ENCODE measurements around the gene GTF2B.

The GTF2B gene

DNA sequence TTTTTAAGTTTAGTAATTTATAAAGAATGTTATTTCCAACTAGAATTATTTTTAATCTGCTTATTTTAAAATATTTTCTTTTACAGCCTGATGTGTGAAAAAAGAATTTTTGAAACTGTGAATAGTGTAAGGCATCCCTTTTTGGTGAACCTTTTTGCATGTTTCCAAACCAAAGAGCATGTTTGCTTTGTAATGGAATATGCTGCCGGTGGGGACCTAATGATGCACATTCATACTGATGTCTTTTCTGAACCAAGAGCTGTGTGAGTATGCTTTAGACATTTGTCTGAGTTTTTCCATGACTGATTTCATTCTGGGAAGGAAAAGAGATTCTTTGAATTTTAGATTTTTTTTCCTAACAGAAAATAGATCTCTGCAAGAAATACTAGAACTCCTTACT lies 77.9 kb downstream of the GTF2B start:
- TF ChIP-seq, protein P1, sequence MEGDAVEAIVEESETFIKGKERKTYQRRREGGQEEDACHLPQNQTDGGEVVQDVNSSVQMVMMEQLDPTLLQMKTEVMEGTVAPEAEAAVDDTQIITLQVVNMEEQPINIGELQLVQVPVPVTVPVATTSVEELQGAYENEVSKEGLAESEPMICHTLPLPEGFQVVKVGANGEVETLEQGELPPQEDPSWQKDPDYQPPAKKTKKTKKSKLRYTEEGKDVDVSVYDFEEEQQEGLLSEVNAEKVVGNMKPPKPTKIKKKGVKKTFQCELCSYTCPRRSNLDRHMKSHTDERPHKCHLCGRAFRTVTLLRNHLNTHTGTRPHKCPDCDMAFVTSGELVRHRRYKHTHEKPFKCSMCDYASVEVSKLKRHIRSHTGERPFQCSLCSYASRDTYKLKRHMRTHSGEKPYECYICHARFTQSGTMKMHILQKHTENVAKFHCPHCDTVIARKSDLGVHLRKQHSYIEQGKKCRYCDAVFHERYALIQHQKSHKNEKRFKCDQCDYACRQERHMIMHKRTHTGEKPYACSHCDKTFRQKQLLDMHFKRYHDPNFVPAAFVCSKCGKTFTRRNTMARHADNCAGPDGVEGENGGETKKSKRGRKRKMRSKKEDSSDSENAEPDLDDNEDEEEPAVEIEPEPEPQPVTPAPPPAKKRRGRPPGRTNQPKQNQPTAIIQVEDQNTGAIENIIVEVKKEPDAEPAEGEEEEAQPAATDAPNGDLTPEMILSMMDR (IDR thresholded peaks at IDR 0.05; ENCODE audit: insufficient read depth, low read length, poor library complexity, severe bottlenecking): no peak
- no peak for TF ChIP-seq EZH2phosphoT487 (conservative IDR thresholded peaks at IDR 0.05; ENCODE audit: low read length)
- no peak overlapping the region for H3K4me3 ChIP-seq (ENCODE audit: insufficient read depth, low read length, poor library complexity, severe bottlenecking)
- peaks cover 16% of the 10 kb centered on the region; the same call in 1 of the 2 replicates for H3K36me3 ChIP-seq (ENCODE audit: low read length)
- no peak overlapping the region for H3K27ac ChIP-seq (ENCODE audit: low read depth, low read length)
- no peaks in the 10 kb centered on the region for H3K27me3 ChIP-seq (ENCODE audit: low read length)
- H3K79me2 ChIP-seq (ENCODE audit: insufficient read depth, low read length): no peaks in the 10 kb centered on the region
- H3K4me2 ChIP-seq (ENCODE audit: low read depth, low read length, poor library complexity, severe bottlenecking): no peak overlapping the region
- no peaks in the 10 kb centered on the region for H3K9me2 ChIP-seq (replicated peaks; ENCODE audit: insufficient read depth, low read length)
- H3K9me3 ChIP-seq (ENCODE audit: insufficient read depth, low read length): no peaks in the 10 kb centered on the region
- H3K9ac ChIP-seq (ENCODE audit: low read length): no peak overlapping the region
- no peak overlapping the region for H2AFZ ChIP-seq (ENCODE audit: low read depth, low read length, severe bottlenecking)
- H4K20me1 ChIP-seq (ENCODE audit: low read depth, low read length): no peaks in the 10 kb centered on the region
- H3F3A ChIP-seq (ENCODE audit: insufficient read depth): no peaks in the 10 kb centered on the region

DNA sequence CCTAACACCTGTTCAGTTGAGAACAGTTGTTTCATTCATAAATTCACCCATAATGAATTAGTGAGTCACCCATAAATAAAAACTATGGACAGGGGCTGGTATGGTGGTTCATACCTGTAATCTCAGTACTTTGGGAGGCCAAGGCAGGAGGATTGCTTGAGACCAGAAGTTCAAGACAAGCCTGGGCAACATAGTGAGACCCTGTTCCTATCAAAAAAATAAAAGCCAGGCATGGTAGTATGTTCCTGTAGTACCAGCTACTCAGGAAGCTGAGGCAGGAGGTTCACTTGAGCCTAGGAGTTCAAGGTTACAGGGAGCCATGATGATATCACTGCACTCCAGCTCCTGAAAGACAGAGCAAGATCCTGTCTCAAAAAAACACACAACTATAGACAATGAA lies 79.0 kb downstream of the GTF2B start:
- Histone ChIP-seq H4K20me1 (ENCODE audit: low read depth, low read length) (no peaks in the 10 kb centered on the region), H3K4me3 (ENCODE audit: insufficient read depth, low read length, poor library complexity, severe bottlenecking) (no peak overlapping the region), H3K27me3 (ENCODE audit: low read length) (no peaks in the 10 kb centered on the region), H3K27ac (ENCODE audit: low read depth, low read length) (no peak overlapping the region), H3K9me2 (replicated peaks; ENCODE audit: insufficient read depth, low read length) (no peaks in the 10 kb centered on the region), H3F3A (ENCODE audit: insufficient read depth) (no peaks in the 10 kb centered on the region), H3K36me3 (ENCODE audit: low read length) (peaks cover 23% of the 10 kb centered on the region; the same call in 1 of the 2 replicates), H3K4me2 (ENCODE audit: low read depth, low read length, poor library complexity, severe bottlenecking) (no peak overlapping the region), H2AFZ (ENCODE audit: low read depth, low read length, severe bottlenecking) (no peak overlapping the region), H3K9ac (ENCODE audit: low read length) (no peak overlapping the region), H3K9me3 (ENCODE audit: insufficient read depth, low read length) (no peaks in the 10 kb centered on the region), H3K79me2 (ENCODE audit: insufficient read depth, low read length) (no peaks in the 10 kb centered on the region)
- TF ChIP-seq, protein P1 (IDR thresholded peaks at IDR 0.05; ENCODE audit: insufficient read depth, low read length, poor library complexity, severe bottlenecking): no peak
- no peak for TF ChIP-seq EZH2phosphoT487 (conservative IDR thresholded peaks at IDR 0.05; ENCODE audit: low read length)

DNA sequence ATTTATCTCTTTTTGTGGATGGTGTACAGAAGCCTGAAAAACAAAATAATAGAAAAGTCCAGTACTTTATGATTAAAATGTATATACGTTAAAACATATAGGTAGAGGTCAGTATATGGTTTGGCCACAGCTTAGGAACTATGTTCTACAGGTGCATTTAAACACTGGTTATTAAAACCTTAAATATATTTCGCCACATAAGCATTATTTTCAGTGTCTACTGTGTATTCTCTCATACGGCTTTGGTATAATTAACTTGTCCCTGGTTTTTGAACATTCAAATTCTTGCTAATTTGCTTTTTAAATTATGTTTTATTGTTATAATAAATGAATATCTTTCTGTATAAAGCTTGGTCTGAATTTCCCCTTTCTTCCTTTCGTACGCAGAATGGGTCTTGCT lies 87.9 kb downstream of the GTF2B start:
- H3K4me3 ChIP-seq (ENCODE audit: insufficient read depth, low read length, poor library complexity, severe bottlenecking): no peak overlapping the region
- H3F3A ChIP-seq (ENCODE audit: insufficient read depth): 0 out of 2 replicates have a peak, but pooled peaks cover 7% of the 10 kb centered on the region
- H3K9me3 ChIP-seq (ENCODE audit: insufficient read depth, low read length): no peaks in the 10 kb centered on the region
- TF ChIP-seq EZH2phosphoT487 (conservative IDR thresholded peaks at IDR 0.05; ENCODE audit: low read length): no peak
- TF ChIP-seq, protein P1 (IDR thresholded peaks at IDR 0.05; ENCODE audit: insufficient read depth, low read length, poor library complexity, severe bottlenecking): no peak
- no peaks in the 10 kb centered on the region for H3K27me3 ChIP-seq (ENCODE audit: low read length)
- no peaks in the 10 kb centered on the region for H3K9me2 ChIP-seq (replicated peaks; ENCODE audit: insufficient read depth, low read length)
- H3K36me3 ChIP-seq (ENCODE audit: low read length): peaks cover 29% of the 10 kb centered on the region
- no peaks in the 10 kb centered on the region for H4K20me1 ChIP-seq (ENCODE audit: low read depth, low read length)
- no peak overlapping the region for H2AFZ ChIP-seq (ENCODE audit: low read depth, low read length, severe bottlenecking)
- no peak overlapping the region for H3K9ac ChIP-seq (ENCODE audit: low read length)
- H3K79me2 ChIP-seq (ENCODE audit: insufficient read depth, low read length): no peaks in the 10 kb centered on the region
- no peak overlapping the region for H3K4me2 ChIP-seq (ENCODE audit: low read depth, low read length, poor library complexity, severe bottlenecking)
- no peak overlapping the region for H3K27ac ChIP-seq (ENCODE audit: low read depth, low read length)

Measured in SU-DHL-6 (cell line).